Fibroblast of lung (primary cell): ENCODE measurements around the gene ABCB8.

ENCODE experiments used
- EZH2 ChIP-seq: IDR thresholded peaks from 2 replicates; pipeline ENCODE4 v1.5.1; 2012; ENCODE audit warnings: low read length, control low read depth, mild to moderate bottlenecking; ENCODE audit errors: missing control alignments
- TF ChIP-seq, protein P1 (sequence below), 2 donors: IDR thresholded peaks in 1 of 2; conservative IDR thresholded peaks in 1 of 2; 1 replicate in 1 of 2; 2 replicates in 1 of 2; pipeline ENCODE4 v1.5.1; 2011 to 2012; ENCODE audit warnings: low read length in 2 of 2, control low read depth in 1 of 2, inconsistent platforms in 1 of 2, low read depth in 1 of 2, mild to moderate bottlenecking in 1 of 2

DNA sequence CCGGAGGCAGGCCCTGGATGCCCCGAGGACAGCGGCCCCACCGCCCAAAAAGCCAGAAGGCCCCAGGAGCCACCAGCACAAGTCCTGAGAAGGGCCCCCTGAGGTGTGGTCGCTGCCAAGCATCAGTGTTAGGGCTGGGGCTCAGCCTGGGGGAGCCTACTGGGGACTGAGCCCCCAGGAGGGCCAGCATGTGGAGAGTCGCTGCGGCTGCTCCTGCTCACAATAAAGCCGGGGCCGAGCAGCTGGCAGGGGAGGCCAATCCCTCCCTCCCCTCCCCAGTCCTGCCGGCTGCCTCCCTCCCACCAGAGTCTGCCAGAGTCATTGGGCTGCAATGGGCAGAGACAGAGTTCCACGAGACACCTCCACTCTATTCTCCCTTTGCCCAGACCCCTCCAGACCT, 17.0 kb downstream of the ABCB8 start:
- TF ChIP-seq, protein P1, sequence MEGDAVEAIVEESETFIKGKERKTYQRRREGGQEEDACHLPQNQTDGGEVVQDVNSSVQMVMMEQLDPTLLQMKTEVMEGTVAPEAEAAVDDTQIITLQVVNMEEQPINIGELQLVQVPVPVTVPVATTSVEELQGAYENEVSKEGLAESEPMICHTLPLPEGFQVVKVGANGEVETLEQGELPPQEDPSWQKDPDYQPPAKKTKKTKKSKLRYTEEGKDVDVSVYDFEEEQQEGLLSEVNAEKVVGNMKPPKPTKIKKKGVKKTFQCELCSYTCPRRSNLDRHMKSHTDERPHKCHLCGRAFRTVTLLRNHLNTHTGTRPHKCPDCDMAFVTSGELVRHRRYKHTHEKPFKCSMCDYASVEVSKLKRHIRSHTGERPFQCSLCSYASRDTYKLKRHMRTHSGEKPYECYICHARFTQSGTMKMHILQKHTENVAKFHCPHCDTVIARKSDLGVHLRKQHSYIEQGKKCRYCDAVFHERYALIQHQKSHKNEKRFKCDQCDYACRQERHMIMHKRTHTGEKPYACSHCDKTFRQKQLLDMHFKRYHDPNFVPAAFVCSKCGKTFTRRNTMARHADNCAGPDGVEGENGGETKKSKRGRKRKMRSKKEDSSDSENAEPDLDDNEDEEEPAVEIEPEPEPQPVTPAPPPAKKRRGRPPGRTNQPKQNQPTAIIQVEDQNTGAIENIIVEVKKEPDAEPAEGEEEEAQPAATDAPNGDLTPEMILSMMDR (conservative IDR thresholded peaks at IDR 0.05 in 1 of 2, IDR thresholded peaks at IDR 0.05 in 1 of 2; ENCODE audit: low read depth in 1 of 2, low read length in 2 of 2), result no peak
- no peak for TF ChIP-seq EZH2
